Activated T-cell treated with anti-CD3 and anti-CD28 coated beads, Interleukin-2, amount 50 U/mL, for 48 hours (primary cell): ENCODE data around the gene PRRX2.
"Not testable (repeated sequence)": the region's sequence is repeated elsewhere in the genome, so short reads cannot be mapped to it uniquely, and the experiment has no call there.

Source experiments
- DNase-seq, 2 experiments: peaks; one replicate each; pipeline ENCODE4 v3.0.0-alpha.2; 2020

Gene PRRX2

DNA sequence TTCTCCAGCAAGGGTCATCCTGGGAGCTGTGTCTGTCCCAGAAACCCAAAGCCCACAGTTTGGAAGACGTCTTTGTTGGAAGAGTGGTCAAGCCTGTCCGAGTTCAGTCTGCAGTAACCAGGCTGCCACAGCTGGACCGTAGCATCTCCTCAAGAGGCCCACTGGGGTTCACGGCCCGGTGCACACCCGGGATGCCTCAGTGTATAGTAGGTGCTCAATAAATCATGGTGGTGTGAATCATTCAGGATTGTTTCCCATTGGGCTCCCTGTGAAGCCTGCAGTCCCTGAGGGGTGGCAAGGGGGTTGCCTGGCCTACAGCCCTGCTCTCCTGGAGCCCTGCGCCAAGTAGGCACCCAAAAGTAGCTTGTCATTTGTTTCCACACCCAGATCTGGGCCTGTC, 10.3 kb upstream of the PRRX2 start:
- no peak for DNase-seq

DNA sequence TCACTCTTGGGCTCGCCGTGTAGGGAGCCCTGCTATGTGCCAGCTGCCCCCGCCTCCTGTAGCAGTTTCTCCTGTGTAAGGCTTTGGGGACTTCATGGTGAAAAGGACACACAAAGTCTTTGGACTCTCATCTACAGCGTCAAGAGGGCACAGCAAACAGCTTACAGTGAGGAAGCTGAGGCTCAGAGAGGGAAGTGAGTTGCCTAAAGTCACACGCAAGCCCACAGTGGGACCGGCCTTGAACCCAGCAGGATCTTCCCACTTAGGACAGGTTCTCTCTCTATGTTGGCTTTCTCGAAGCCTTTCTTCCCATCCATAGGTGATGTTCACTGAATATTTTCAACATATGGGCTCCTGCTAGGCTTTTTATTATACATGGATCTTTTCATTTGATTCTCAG, 9.8 kb upstream of the PRRX2 start:
- DNase-seq = no peak

DNA sequence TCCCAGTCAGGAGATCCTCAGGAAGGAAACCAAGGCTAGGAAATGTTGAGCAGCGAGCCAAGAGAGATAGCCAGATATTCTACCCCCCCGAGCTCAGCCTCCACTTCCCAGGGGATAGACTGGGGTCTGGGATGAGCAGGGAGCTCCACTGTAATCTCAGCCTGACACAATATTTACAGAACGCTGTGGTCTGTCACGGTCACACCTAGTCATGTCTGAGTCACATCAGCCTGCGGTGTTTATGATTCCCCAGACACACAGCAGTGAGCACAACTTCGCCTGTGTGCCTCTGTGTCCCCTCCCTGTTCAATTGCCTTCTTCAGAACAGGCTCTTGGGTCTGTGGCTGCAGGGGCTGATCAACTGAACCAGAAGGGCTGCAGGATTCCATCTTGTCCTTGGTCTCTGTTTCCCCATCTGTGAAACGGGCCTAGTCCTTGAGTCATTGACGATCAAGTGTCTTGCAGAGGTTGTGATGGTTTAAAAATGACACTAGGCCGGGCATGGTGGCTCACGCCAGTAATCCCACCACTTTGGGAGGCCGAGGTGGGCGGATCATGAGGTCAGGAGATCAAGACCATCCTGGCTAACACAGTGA, 8.6 kb upstream of the PRRX2 start:
- DNase-seq = no peak

DNA sequence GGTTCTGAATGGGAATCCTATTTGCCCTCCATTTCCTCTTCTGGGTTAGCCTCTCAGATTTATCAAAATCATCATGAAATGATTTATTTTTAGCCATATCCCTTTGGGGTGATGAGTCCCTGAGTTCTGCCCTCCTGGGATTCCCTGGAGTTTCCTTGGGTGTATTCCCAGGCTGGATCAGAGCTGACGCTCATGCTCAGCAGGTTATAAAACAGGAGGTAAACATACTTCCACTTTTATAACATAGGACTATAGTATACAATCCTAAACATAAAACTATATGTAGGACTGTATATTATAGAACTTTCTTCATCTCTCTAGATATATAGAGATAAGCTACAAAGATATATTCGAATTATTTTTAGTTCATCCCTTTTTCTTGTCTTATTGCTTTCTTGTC, 4.4 kb upstream of the PRRX2 start:
- DNase-seq = no peak

DNA sequence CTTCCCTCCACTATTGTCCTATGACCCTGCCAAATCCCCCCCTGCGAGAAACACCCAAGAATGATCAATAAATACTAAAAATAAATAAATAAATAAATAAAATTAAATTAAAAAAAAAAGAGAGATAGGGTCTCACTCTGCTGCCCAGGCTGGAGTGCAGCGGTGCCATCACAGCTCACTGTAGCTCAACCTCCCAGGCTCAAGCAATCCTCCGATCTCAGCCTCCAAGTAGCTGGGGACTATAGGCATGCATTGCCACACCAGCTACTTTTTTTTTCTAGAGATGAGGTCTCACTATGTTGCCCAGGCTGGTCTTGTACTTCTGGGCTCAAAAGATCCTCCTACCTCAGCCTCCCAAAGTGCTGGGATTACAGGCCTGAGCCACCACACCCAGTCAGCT, 3.2 kb upstream of the PRRX2 start:
- DNase-seq = not testable (repeated sequence)

DNA sequence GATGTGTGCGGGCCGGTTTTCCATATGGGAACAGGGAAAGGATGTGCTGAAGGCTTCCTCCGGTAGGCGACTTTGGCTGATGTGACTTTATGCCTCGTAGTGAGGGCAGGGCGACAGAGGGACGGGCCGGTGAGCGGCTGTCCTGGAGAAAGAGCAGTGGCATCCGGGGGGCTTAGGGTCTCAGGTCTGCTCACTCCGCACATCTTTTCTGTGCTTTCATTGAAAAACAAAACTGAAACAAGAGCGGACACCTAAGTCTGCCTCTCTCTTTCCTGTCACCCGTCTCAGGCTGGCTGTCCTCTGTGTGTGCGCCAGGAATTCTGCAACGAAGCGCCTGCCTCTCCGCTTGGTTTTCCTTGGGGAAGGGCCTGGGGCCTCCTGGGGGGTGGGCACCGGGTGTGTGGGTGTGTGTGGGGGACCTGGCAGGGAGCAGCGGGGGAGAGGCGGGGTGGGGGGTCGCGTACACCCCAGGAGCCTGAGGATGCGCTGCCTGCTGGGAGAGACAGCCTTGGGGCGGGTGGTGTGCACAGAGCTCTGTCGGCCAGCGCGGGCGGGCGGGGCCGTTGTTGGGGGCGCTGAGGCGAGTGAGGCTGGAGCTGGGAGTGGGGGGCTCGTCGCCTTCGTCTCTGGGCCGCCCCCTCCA, 580 bp upstream of the PRRX2 start:
- DNase-seq = no peak

DNA sequence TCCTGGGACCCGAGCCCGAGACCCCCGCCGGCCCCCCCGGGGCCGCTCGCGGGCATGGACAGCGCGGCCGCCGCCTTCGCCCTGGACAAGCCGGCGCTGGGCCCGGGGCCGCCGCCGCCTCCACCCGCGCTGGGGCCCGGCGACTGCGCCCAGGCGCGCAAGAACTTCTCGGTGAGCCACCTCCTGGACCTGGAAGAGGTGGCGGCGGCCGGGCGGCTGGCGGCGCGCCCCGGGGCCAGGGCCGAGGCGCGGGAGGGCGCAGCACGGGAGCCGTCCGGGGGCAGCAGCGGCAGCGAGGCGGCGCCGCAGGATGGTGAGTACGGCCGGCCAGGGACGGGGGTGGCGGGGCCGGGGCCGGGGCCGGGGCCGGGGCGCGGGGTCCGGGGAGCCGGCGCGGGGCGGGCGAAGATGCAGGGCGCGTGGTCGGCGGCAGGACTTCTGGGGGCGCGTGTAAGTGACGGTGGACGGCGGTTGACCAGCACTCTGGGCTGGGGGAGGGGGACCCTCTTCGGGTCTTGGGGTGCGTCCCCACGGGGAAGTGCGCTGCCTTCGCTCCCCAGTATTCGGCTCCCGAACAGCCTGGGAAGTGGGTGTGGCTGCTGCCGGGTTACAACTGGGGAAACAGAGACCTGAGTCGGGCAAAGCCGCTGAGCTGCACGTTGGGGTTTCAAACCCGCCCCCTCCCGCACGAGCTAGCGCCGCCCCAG, 520 bp downstream of the PRRX2 start:
- DNase-seq = no peak

DNA sequence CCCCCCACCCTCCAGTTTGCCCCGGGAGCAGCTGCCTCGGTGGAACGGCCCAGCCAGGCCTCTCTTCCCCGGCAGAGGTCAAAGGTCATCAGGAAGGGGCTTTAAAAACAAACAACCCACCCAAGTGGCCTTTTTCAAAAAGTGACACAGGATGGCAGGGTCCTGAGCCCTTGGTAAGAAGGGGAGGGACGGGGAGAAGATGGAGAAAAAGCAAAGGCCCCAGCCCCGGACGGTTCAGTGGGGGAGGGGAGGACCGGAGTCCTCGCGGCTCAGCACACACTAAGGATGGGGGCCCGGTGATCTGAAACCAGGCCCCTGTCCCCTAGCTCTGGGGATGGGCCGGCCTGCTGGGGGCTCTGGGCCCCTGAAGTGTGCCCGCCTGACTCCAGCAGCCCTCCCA, 1.1 kb downstream of the PRRX2 start:
- no peak for DNase-seq

DNA sequence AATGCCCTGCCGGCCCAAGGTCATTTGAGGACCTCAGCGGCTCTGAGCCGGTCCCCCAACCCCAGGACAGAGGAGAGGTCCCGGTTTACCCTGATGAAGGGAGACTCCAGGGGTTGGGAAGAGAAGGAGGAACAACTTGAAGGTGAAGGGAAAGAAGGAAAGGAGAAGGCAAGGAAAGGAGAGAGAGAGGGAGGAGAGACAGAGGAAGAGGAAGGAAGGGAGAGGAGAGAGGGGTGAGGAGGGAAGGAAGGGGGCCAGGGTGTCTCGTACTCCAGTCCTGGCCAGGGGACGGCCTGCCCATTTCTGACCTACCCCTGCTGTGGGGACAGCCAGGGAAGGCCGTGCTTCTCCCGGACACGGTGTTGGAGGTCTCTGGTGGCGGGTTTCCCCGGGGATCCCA, 1.9 kb downstream of the PRRX2 start:
- no peak for DNase-seq

DNA sequence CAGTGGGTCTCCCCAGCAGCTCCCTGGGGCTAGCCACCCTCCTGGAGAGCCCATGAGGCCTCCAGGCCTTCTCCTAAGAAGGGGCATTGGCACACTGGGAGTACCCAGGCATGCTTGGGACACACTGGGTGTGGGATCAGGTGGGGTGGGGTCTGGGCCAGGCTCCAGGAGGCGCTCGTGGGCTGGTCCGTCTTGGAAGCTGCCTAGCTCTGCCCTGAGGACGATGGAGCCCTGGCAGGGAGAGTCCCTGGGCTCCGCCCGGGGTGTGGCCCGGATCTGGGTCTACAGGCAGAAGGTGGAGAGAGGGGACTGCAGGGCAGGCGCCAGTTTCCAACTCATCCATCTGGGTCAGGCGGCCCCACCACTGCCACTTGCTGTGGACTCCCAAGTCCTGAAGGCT, 2.4 kb downstream of the PRRX2 start:
- no peak for DNase-seq

DNA sequence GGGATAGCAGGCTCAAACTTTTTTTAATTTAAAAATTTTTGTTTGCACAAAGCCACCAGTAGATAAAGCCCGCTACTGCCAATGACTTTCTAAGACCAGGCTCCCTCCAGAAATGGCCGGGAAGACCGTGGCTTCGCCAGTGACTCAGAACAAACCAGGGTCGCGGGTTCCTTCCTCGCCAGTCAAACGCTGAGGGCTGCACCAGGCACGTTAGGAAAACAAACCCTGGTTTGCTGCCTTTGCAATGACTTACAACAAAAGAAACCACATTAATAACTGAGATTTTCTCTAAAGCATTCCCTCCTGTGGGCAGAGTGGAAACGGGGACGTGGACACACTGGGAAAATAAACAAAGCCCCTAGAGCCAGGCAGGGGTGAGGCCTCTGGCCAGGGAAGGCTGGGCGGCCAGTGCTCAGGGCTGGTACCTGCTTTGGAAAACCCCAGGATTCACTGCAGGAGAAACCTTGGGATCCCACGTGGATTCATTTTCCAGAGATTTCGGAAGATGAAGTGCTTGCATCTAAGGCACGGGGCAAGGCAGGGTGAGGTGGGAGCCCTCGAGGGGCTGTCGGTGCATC, 3.8 kb downstream of the PRRX2 start:
- no peak for DNase-seq

DNA sequence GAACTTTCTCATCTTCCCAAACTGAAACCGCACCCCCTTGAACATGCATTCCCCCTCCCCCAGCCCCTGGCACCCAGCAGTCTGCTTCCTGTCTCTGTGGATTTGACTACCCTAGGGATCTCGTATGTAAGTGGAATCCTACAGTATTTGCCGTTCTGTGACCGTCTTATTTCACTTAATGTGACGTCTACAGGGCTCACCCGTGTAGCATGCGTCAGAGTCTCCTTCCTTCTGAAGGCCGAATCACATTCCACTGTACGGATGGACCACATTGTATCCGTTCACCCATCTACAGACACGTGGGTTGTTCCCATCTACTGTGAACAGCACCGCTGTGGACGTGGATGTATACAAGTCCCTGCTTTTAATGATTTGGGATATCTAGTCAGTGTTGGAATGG, 4.5 kb downstream of the PRRX2 start:
- DNase-seq = no peak

DNA sequence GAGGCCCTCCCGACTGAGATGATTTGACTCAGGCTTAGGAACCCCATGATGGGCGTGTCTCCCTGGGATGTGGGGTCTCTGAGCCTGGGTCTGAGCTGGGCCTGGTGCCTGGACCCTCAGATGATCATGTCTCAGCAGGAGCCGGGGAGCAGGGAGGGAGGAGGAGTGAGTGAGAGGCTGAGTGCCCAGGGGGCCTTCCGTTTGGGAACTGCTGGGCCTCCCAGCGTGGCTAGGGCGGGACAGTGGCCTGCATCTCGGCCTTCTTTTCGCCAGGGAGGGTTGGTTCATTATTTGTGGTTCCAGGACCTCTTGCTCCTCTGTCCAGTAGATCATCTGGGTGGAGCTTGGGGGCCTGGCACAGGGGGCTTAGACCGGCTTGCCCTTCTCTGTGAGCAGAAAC, 5.6 kb downstream of the PRRX2 start:
- DNase-seq = no peak

DNA sequence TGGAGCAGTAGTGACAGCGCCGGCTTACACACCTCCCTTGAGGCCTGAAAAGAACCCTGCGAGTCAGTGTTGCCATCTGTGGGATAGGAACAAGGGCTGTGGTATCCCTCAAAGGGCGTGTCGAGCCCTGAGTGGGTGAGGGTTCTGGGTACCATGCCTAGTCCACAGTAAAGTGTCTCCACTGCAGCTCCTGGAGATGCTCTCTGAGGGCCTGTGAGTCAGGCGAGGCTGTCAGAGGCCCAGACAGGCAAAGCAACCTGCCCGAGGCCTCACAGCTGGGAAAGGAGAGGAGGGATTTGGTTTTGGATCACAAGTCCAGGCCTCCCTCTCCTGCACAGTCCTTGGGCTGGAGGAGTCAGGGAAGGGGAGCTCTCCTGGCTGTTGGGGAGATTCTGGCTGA, 6.1 kb downstream of the PRRX2 start:
- peak; percentile 47 to 49 for DNase-seq

DNA sequence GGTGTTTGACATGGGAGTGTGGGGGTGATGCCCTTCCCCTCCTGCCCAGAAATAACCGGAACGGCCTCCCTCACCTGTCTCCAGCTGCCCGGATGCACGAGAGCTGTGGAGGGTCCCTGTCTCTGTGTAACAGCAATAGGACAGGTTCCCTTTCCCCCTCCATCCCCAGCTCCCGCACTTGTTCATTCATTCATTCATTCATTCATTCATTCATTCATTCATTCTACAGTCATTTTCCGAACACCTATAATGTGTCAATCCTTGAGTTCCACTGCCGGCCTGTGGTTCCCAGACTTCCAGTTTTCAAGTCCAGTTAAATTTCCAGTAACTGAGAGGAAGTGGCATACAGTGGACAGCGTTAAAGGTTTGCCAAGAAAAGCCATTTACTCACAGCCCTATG, 7.3 kb downstream of the PRRX2 start:
- no peak for DNase-seq

DNA sequence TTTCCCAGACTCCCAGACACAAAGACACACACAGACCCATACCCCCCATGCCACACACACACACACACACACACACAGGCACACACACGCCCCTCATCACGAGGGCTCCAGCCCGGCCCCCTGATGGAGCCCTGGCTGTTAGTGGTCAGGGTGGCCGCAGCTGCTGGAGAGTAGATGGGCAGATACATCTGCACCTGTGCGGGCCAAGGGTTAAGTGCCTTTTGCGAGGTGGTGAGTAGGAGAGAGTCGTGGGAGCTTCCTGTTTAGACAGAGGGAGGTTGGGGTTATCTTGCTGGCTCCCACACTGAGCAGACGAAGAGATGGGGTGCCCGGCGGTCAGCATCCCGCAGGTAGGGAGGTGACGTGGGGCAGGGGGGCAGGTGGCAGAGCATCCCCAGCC, 8.2 kb downstream of the PRRX2 start:
- no peak for DNase-seq

DNA sequence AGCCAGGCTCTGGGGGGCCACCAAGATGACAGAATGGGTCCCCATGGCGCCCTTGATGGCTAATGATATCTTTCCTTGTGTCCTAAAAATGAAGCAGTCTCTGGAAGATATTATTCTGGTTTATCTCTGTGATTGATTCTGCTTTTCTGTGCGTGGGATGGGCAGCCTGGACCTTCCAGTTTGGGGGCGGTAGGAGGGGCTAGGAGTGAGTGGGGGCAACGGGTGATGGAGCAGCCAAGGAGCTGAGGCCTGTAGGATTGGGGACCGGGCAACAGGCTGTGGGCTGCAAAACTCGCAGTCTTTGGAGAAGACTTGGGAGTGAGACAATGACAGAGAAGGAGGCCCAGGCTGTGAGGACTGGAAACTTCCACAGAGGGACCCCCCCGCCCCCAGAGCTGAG, 8.8 kb downstream of the PRRX2 start:
- no peak for DNase-seq

DNA sequence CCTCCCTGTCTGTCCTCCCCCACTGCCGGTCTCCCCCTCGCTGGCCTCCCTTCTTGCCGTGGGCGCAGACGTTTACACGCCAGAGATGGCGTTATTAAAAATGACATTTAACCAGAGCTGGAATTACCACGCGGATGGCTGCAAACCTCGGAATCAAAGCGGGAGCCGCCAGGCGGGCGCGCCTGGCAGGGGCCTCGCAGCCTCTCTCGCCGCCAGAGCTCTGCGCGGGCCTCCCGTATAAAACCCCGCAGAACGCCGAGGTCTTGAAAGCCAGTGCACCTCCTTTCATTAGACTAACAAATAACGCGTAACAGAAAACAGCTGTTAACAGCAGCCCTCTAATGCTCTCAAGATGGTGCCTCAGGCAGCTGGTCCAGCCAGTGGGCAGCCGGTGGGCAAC, 10.2 kb downstream of the PRRX2 start:
- no peak for DNase-seq

DNA sequence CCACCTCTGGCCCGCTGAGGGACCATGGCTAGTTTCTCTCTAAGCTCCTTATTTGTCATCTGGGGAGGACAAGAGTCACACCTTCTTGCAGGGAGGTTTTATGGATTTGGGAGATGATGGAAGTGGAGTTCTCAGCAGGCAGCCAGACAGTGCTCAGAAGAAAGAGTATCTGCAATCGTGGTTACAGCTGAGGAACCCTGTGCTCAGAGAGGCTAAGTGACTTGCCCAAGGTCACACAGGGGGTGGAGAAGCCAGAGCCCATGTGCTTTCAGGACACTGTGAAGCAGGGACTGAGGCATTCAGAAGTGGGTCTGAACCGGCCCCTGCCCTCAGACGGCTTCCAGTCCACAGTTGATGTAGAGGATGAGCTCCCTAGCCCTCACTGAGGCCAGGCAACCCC, 10.8 kb downstream of the PRRX2 start:
- DNase-seq = no peak

DNA sequence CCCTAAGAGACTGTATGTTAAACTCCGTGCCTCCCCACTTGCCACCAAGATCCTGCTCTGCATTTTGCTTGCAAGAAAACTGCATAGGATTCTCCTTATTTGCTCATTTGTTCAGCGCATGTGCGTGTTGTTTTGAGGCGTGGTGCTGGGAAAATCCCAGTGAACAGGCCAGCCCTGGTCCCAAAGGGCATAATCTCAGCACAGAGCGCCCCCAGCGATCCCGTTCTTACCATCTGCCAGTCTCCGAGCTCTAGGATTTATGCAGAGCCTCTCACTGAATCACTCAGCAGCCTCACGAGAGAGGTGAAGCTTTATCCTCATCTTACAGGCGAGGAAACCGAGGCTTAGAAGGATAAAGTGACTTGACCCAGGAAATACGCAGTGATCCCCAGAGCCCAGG, 11.5 kb downstream of the PRRX2 start:
- DNase-seq = no peak

DNA sequence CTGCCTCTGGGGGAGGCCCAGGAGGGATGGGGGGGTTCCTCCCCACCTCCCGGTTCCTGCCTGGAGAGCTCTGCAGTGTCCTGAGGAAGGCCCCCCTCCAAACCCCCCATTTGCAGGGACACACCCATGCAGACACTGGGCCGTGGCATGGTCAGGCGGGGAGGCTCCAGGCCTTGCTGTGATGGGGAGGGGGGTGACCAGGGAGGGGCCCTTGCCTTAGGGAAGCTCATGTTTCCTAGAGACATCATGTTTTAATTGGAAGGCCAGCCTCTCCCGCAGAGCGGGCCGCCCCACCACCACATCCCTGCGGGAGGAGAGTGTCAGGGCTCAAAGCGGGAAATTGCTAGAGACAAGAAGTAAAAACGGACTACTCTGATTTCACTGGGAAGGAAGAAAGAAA, 12.0 kb downstream of the PRRX2 start:
- DNase-seq = no peak

DNA sequence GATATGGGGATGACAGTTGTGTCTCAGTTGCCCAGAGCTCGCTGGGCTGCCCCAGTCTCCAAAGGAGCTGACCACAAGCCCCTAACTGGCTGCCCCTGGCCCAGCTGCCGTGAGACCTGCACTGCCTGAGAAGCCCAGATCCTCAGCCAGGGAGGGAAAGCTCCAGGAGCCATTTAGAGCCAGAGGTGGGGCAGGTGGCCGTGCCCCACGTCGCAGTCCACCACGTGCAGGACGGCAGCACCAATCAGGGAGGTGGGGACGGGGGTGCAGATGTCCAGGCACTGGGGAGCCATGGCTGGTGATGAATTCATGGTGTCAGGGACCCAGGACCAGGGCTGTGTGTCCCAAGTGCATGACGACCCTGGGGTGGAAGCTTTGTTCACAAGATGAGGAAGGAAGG, 13.4 kb downstream of the PRRX2 start:
- DNase-seq = no peak

DNA sequence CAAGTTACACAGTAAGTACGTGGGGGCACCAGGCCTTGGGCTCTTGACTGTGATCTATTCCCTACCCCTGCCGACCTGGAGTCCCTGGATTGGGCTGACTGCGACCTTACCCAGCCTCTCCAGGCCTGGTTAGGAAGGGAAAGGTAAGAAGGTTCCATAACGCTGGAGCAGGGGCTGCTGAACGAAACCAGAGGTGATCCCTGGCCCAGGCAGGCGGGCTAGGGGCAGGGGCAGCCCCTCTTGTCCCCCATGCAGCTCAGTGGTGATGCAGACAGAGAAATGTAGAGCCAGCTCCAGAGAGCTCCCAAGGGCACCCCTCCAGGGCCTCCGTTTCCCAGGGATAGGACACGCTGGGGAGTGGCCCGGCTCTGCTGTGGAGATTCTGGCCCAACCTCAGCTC, 14.1 kb downstream of the PRRX2 start:
- DNase-seq = no peak

DNA sequence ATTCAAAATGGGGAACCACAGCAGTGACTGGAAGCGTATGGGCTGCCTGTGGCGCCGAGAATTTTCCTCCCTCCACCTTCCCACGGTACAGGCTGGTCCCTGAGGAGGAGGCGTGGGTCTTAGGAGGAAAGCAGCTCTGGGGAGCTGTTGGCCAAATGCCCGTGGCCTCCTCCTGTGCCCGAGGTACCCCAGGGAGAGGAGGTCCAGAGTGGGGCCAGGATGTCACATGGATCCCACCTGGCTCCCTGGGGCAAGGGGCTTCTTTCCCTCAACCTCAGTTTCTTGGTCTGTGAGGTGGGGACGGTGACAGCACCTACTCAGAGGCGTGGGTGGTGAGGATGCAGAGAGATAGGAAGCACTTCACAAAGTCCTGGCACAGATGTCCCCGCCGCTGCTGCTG, 16.5 kb downstream of the PRRX2 start:
- DNase-seq = no peak
